Right lobe of liver (tissue), 4 donors: ENCODE data around the gene GALC.

ENCODE experiments used
- CTCF ChIP-seq, 4 donors: fragments of 200-600 bp in 3 of 4; fragments of 450-650 bp in 1 of 4; IDR thresholded peaks; one replicate each; pipeline versions ENCODE4 v1.5.1 to v1.8.0; 2016 to 2022; ENCODE audit warnings: antibody characterized with exemption in 4 of 4, mild to moderate bottlenecking in 2 of 4
- POLR2A ChIP-seq: fragments of 450-650 bp; IDR thresholded peaks from one replicate; pipeline ENCODE4 v1.6.1; 2017; ENCODE audit warnings: antibody characterized with exemption, mild to moderate bottlenecking
- donor health status: DM: no; HTN: no; CAD: no.
- donor health status: DM: no; HTN: no; CAD: no.
- donor health status: DM: no; HTN: yes; CAD: no.

GRCh38 chr14:87908550-87908949, 84.4 kb downstream of the GALC start:
- no peak for TF ChIP-seq CTCF (IDR thresholded peaks at IDR 0.05)
- TF ChIP-seq POLR2A: no peak
